GM21367 (cell line): ENCODE measurements around the gene HOXB7.

ENCODE experiments used
- ATAC-seq: cut with Tn5 transposase; IDR thresholded peaks from one replicate; pipeline ENCODE4 v1.9.1; 2021; ENCODE audit not compliant: unreplicated experiment

The HOXB7 gene

GRCh38 chr17:48569674-48570324 is 41.0 kb downstream of the HOXB7 start:
- ATAC-seq = no peak

- ATAC-seq = no peak
Observed at GRCh38 chr17:48569240-48569582, 41.6 kb downstream of the HOXB7 start.

DNA sequence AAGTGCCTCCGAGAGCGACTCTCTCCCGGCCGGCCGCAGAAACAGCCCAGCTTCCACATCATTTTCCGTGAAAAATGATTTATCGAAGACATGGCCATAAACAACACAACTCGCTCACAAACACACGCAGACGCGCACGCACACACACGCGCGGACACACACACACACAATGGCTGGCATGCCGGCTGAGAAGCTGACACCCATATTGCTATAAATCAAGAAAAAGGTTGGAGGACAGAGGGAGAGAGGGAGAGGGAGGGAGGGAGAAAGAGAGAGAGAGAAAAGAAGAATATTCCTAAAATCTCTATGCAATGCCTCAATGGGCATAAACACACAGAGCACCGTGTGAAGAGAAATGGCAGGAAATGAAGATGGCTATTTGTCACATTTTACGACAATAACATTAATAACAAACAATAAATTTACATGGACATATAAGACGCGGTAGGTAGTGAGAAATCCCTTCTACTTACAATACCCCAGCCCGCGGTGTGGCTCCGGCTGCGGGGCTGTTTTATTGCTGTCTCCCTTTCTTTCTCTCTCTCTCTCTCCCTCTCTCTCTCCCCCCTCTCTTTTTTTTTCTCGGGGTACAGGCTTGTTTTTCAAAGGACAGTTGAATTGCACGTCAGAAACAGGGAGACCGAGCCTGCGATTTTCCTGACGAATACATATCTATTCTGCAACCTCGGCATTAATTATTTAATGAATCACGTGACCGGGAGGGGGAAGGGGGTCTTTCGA is 42.1 kb downstream of the HOXB7 start:
- ATAC-seq = no peak

DNA sequence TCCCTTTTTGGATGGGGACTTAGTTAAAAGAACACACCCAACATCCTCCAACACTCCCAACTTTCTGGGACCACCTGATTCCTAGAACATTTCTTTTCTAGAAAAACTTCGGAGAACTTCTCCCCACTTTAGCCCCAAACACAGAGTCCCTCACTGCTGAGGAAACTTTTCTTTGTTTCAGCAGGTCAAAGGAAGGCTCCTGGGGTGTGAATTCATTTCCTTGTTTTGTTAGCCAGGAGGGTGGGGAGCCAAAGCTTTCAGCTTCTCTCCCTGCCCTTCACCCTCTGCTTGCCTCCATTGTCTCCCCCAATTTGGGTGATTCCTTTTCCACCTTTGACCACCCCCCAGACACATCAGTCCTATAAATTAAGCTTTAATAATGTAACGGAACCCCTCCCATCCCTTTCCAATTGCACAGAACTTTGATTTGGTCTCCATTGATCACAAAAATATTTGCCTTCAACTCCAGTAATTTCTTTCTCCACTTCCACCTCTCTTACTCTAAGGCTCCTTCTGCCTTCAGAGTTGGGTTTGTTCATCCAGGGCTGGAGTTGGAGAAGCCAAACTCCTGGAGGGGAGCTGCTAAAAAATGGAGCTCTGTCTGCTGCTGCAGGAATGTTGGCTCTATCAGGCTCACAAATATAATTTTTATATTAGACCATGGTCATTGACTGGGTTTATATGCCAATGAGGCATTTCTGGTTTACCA is 43.0 kb downstream of the HOXB7 start:
- ATAC-seq = no peak

- ATAC-seq = no peak
Observed at GRCh38 chr17:48567209-48567608, 43.6 kb downstream of the HOXB7 start.

DNA sequence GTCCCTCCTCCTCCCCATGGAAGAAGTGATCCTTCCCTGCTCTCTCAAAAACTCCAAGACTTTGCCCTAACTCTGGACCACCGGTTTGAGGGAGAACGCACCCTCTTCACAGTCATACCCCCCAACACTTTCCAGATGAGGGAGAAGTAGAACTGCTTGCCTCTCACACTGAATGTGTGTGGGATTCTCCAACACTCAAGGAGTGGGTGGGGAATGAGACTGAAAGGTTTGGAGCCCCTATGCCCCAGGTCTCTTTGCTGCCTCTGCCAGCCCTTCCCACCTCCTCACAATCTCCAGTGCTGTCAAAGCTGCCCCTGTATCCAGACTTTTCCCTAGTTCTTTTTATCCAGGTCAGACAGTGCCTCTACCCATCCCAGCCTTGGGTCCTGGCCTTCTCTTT is 44.1 kb downstream of the HOXB7 start:
- no peak for ATAC-seq

- ATAC-seq = no peak
Observed at GRCh38 chr17:48565925-48566710, 44.7 kb downstream of the HOXB7 start.

DNA sequence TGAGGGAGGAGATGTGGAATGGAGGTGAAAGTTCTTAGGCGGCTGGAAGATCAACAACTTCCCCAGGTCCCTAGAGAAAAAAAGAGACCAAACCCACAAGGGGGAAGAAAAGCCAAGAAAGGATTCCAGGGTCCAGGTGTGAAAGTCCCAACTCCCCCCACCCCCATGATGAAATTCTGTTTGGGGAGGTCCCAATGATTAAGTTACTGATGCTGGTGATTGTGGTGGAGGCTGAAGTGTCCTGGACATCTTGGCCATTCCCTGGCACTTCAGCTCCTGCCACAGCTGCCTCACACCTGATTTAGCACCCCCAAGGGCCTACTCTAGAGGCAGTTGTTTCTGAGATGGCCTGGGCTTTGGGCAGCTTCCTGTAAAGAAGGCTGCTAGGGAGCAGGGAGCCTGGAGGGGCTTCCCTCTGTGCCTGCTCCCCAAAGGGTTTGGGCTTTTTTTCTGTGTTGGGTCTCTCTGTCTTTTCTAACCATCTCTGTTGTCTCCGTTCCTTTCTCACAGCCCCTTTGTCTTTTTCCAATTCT is 45.7 kb downstream of the HOXB7 start:
- no peak for ATAC-seq

DNA sequence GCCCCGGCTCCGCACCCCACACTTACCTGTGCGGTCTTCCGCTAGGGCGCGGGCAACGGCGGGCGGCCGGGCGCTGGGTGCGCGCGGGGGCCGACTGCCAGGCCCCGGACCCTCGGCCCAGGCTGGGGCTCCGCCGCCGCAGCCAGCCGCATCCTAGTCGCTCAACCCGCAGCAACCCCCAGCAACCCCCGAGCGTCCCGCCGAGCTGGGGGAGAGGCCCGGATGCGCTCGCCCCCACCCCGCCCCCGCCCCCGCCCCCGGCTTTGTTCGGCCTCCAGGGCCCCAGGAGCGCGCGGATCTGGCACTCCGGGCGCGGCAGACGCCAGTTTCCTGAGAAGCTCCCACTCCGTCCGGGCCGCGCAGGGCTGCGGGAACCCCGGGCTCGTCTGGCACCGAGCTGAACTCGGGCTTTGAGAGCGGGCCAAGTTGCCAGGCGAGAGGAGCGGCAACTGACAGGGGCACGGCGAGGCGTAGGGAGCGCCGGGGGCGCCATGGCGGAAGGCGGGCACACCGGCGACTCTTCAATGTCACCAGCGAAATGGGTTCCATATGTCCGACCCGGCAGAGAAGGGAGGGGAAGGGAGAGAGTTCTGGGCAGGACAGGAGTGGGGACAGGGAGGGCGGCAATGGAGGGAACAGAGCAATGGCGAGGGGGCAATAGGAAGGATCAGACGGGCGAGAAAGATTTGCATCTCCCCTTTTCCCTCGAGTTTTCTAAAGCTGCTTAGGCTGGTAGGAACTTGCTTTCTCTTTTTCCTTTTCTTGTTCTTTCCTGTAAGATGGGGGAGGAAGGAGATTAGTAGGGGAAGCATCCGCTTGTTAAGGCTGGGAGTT is 46.4 kb downstream of the HOXB7 start:
- ATAC-seq = no peak

GRCh38 chr17:48563867-48564187 is 47.0 kb downstream of the HOXB7 start:
- no peak for ATAC-seq

DNA sequence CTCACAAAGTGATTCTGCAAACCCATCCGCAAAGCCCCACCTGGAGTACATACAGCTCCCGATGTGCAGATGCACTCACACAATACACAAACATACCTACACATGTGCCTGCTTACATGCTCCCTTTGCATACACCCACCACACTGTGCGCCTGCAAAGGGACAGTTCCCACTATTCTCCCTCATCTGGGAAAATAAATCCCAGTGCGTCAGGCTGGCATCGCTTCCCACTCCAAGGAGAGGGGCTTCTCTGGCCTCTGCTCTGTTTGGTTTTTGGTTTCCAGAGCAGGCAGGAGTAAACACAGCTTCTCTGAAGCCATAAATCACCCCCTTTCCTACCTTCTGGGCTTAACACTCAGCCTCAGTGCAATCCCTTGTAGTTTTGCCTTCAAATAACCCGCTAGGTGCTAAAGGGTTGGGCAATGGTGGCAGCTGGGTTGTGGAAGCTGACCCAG is 47.4 kb downstream of the HOXB7 start:
- ATAC-seq = no peak

GRCh38 chr17:48562934-48563333 is 47.9 kb downstream of the HOXB7 start:
- no peak for ATAC-seq

- no peak for ATAC-seq
Observed at GRCh38 chr17:48561884-48562810, 48.7 kb downstream of the HOXB7 start.

DNA sequence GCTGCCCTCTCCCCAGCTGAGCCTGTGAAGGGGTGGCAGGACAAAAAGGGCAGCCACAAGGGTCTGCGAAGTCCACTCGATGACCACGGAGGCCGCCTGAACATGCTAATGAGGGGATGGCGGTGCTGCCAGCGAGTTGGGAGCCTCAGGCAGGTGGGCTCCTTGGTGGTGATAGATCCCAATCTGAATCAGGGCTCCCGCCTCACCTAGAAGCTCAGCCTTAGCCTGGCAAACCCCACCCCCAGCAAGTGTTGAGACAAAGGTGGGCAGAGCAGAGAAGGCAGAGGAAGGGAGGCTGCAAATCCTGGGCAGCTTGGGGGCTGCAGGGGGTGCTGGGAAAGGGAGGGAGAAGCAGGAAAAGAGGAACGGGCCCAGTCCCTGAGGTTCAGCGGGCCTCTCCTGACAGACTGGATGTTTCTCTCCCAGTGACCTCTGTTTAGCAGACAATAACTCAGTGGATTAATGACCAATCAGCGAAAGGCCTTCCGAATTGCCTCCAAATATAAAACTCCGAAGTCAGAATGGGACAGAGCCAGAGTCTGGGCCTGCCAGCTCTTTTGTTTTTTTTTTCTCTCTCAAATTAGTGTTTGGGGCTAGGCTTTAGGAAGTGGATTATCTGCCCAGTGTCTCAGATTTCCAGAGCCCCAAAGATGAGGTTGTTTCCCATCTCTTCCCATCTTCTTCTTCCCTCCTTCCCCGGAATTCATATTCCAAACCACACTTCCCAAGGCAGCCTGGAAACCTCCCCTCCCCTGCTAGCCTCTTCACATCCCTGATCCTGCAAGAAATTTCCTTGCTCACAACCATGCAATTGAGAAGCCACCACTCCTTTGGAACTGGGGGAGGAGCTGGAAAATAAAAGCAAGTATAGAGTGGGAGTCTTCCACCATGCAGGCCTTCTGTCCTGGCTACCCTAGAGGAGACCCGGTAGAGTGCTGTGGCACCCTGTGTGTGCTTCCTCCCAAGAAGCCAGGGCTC is 50.7 kb downstream of the HOXB7 start:
- no peak for ATAC-seq

DNA sequence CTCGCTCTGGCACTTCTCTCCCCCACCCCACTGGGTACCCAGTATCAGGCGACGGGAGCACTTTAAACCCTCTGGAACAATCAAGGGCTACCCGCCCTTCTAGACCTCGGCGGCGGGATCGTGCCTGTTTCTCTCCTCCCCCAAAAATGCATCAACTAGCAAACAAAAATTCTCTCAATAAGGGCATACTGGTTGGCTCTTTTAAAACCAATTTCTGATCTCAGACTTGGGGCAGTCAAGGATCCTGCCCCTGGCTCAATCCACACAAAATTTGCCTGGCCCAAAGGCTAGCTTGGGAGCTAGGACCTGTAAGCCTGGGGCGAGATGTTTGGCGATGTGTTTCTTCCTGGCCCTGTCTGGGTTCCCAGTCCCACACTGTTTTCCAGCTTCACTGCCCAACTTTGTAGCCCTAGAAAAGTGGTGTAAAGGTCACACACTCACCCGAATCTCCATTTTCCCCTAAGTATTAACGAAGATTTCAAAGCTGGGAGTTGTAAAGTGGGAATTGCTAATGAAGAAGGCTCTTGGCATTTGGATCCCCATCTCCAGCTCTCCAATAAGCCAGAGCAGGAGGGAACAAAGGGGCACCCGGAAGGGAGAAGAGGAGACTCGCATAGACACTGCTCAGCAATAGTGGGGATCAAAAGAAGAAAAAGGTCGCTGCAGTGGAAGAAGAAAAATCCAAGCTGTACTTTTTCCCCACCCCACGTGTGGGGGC is 51.5 kb downstream of the HOXB7 start:
- no peak for ATAC-seq

DNA sequence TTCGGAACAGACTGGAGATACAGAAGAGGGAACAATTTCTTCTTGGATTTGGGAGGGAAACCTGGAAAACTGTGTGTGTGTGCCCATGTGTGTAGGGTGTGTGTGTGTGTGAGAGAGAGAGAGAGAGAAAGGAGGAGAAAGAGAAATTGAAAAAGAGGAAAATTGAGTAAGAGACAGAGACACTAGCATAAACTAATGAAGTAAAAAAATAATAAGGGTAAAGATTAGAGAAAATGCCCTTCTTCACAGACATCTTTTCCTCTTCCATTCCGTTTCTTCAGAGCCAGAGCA is 52.0 kb downstream of the HOXB7 start:
- ATAC-seq = no peak

DNA sequence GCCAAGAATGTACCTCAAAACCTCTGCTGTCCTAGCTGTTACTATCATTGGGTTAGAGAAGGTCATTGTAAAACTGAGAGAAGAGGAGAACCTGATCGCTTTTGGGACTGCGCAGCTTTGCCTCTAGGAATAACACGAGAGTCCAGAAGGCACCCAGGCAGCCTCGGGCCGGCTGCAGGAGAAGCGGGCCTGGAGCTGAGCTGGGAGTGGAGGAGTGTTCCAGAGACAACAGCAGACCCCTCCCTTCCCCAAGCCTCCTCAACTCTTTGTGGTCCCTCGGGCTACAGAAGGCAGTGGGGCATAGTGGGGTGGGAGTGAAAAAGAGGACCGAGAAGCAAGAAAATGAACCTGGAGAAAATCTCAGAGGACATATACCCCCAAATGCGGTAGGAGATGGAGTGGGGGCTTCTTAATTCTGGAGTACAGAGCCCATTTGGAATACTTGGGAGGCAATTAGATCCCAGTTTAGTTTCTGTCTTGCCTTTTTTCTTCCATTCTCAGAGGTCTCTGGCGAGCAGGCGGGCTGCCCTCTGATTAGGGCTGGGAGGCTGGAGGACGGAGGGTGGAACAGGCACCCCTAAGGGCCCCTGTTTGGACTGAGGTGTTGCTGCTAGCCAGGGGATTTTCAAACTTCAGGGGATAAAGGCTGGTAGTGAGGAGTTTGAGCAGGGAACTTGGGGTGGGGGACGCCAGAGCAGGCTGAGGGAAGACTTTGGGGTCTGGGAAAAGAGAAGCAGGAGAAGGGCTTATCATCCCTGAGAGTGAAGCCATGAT is 52.6 kb downstream of the HOXB7 start:
- ATAC-seq = no peak
